Measurements from ENCODE around the gene DLX2.

DLX2 gene

GRCh38 chr2:172092716-172093415, 9.8 kb downstream of the DLX2 start:
- DNase-seq, result no peak

DNA sequence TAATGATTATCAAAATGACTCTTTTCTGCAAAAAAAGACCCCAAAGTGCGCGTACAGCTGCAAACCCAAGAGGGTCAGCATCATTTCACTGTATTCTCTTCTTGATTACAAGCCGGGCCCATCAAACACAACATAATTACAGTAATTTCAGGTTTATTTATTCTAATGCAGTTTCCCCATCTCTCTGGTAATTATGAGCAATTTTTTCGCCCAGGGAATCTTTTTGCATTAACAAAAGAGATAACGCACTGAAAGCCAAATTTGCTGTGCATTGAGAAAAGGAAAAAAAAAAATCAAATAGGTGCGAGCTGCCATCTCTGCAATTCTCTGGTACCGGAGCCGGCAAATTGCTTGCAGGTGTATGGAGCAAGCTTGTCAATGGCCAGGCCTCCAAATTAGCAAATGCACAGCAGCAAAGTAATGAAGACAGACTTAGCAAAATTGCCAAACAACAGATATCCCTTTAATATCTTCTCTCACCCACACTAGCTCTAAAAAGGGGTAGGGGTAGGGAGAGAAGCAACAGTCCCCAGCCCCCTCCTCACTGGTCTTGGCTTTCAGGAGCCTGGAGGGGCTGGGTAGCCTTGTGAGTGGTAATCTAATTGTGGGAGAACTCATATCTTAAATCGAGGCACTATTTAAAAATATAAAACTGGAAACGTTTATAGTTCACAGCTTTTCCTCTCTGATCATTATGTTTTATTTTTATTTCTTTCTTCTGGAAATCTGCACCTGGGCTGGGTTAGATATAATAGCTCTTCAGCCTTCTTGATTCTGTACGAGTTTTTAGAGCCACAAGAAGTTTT, 10.7 kb downstream of the DLX2 start:
- DNase-seq, result no peak

GRCh38 chr2:172091000-172091641, 11.6 kb downstream of the DLX2 start:
- DNase-seq, result peak; percentile 53

- peak; percentile 97 for DNase-seq
These were observed 12.4 kb downstream of the DLX2 start for GRCh38 chr2:172090044-172090961.

- no peak for DNase-seq
These were observed 13.1 kb downstream of the DLX2 start for GRCh38 chr2:172089633-172090032.

DNA sequence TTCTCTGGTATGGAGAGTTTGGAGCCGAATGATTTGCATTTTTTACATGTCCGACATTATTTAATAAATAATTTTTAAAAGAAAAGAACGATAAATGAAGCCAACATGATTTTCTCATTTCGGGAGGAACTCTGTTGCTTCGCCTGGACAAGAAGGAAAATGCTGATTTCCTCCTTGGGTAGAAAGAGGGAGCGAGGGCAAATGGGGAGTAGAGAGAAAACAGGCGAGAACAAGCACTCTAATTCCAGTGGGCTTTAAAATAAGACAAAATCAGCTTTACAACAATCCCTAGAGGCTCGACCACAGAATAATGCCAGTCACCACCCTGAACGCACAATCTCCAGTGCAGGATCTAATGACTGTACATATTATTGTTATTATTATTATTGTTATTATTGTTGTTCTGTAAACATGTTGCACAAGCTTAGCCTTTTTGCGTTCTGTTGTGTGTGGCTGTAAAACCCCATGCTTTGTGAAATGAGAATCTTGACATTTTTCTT, 13.6 kb downstream of the DLX2 start:
- DNase-seq, result no peak

- DNase-seq, result no peak
These were observed 14.3 kb downstream of the DLX2 start for GRCh38 chr2:172088245-172089004.

GRCh38 chr2:172087780-172088244, 14.9 kb downstream of the DLX2 start:
- no peak for DNase-seq

DNA sequence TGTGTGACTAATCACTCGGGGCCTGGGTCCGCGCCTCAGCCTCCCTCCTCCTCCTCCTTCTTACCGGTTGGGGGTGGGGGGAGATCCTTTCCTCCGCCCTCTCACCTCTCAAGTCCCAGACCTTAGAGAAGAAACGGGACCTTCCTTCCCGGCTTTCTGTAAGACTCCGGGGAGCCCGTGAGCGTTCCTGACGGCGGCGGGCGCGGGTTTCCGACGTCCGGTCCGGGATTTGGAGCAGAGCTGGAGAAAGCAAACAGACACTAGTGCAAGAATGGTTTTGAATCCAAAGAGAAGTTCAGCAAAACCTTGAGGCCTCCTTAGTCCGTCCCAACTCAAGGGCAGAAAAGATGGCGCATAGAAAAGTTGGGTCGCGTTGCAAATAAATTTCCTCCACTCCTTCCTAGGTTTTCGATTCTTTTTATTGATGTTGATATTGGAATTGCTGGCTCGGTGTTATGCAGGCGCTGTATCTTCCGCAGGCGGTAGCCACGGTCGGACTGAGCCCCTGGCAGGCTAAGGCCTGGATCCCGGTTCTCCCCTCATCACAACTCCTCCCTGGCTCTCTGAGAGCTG, 15.4 kb downstream of the DLX2 start:
- DNase-seq, result peak; percentile 75

- DNase-seq, result peak; percentile 90
These were observed 16.2 kb downstream of the DLX2 start for GRCh38 chr2:172086241-172087206.

GRCh38 chr2:172085460-172086159, 17.1 kb downstream of the DLX2 start, which contains the start of gene DLX1:
Gene DLX1, plus strand, starts transcription at chr2:172085507. Its CDS starts 171 bp downstream, at chr2:172085678.
- peak; percentile 85 for DNase-seq

GRCh38 chr2:172084645-172085459, 17.8 kb downstream of the DLX2 start:
- peak; percentile 98 for DNase-seq

DNA sequence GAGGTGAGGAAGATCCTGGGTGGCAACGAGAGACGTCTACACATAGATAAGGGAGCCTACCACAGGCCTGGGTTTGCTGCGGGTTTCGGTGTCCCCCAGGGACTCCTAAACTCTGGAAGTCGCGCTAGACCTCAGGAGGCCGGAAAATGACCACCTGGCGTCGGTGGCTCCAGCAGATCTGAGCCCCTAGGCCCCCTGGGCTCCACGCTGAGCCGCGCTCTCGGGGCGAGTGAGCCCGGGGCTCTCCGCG, 18.4 kb downstream of the DLX2 start:
- peak; percentile 73 for DNase-seq

- DNase-seq, result no peak
These were observed 18.9 kb downstream of the DLX2 start for GRCh38 chr2:172083628-172084394.

- DNase-seq, result no peak
These were observed 19.6 kb downstream of the DLX2 start for GRCh38 chr2:172082944-172083627.

- DNase-seq, result no peak
These were observed 20.4 kb downstream of the DLX2 start for GRCh38 chr2:172082105-172082943.
